Embryonic facial prominence (tissue), 1 donor: ENCODE measurements around the gene CXCL12.

Source experiments
- DNase-seq: peaks from one replicate; pipeline ENCODE4 v3.0.0-alpha.2; 2016; ENCODE audit errors: extremely low spot score

CXCL12 gene

GRCh38 chr10:44334091-44334490 lies 50.8 kb downstream of the CXCL12 start:
- no peak for DNase-seq

DNA sequence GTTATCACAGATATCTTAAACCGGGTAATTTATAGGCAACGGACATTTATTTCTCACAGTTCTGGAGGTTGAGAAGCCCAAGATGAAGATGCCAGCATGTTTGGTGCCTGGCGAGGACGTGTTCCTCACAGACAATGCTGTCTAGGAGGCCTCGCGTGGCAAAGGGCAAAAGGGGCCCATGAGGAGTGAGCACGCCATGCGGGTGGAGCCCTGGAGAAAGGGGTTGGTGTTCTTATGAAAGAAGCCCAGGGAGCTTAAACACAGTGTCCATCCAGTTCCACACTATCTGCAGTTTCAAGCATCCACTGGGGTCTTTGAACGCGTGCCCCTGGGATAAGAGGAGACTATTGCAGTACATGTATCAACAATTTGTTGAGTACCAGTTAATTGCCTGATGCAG lies 51.4 kb downstream of the CXCL12 start:
- no peak for DNase-seq

GRCh38 chr10:44332465-44332864 lies 52.4 kb downstream of the CXCL12 start:
- no peak for DNase-seq

GRCh38 chr10:44330431-44330830 lies 54.5 kb downstream of the CXCL12 start:
- DNase-seq, result no peak

GRCh38 chr10:44327461-44327860 lies 57.4 kb downstream of the CXCL12 start:
- no peak for DNase-seq
